HG03039 (cell line): Measurements from ENCODE around the gene NTRK3.
"Not testable (repeated sequence)": the region's sequence is repeated elsewhere in the genome, so short reads cannot be mapped to it uniquely, and the experiment has no call there.

Experiments used
- ATAC-seq: cut with Tn5 transposase; IDR thresholded peaks from one replicate; pipeline ENCODE4 v1.9.1; 2021; ENCODE audit warnings: mild to moderate bottlenecking, moderate library complexity; ENCODE audit not compliant: unreplicated experiment

NTRK3 gene

DNA sequence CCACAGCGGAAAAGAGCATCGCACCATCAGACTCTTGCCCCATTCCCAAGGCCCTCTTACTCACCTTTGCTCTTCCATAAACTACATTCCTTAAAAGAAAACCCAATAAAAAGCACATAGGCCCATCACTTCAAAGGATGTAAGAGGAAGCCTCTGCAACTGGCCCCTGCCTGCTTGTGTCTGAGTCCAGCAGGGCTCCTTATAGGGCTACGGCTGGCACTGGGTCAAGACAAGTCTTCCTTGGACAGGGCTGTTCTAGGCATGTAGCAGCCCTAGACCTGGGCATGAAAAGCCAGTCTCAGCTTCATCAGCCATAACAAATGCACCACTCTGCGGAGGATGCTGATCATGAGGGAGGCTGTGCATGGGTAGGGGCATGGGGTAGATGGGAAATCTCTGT lies 218.3 kb downstream of the NTRK3 start:
- ATAC-seq = no peak

DNA sequence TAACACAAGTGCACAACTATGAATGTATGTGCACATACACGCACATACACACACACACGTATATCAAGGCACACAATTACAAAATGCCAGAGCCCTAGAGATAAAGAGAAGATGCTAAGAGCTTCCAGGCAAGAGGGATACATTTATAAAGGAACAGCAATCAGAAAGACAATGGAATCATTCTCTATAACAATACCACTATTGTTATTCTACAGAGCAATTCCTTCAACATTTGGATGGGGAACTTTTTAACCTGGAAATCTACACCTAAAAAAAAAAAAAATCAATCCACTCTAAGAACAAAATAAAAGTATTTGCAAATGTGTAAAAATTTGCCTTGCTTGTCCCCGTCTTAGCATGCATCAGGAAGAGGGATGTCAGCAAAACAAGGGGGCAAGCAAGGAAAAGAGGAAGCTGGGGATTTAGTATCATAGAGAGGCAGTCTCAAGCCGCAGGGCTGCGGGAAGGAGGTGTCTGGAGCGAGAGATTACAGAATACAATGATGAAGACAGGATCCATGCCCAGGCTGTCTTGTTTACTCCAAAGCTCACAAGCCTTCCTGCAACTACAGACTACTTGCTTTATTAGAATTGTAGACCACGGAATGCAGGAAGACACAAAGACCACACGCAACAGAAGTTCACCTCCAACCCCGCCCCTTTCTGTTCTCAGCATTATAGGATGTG lies 220.2 kb downstream of the NTRK3 start:
- ATAC-seq = no peak

DNA sequence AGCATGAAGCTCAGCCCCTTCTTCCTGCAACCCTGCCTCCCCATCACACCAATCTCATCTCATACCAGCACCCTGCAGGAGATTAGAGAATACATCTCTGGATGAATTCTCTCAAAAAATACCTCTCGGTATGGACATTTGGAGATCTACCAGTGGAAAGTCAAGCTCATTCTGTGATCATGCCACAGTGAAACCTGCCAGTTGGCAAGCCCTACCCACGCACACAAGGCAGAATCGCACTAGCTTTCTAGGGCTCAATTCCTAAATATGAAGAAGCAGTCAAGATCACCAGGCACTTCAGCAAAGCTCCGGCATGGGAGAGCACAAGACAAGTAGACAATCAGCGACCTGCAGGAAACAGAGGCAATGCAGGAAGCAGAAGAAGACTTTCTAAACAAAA lies 221.2 kb downstream of the NTRK3 start:
- no peak for ATAC-seq

DNA sequence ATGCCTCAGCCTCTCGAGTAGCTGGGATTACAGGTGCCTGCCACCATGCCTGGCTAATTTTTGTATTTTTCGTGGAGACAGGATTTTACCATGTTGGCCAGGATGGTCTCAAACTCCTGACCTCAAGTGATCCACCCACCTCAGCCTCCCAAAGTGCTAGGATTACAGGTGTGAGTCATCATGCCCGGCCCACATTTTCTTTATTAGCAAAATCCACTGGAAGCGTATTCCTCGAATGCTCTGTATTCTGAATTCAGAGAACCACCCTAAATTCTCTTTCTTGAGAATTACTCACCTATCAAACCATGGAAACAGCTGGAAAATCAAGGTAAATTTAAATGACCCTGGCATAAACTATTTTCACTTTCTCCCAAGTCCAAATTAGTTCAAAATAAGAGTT lies 223.1 kb downstream of the NTRK3 start:
- not testable (repeated sequence) for ATAC-seq

DNA sequence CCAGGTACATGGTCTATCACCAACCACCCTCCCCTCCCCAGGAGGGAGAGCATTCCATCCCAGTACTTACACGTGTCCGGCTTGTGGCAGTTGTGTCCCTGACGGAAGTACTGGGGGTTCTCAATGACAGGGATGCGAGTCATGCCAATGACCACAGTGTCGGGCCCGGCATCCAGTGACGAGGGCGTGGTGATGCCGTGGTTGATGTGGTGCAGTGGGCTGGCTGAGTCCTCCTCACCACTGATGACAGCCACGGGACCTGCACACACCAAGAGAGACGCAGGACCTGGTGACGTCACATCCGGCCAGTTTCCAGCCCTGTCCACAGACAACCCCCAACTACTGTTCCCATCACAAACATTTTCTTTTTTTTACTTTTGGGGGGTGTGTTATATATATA lies 223.8 kb downstream of the NTRK3 start:
- no peak for ATAC-seq

DNA sequence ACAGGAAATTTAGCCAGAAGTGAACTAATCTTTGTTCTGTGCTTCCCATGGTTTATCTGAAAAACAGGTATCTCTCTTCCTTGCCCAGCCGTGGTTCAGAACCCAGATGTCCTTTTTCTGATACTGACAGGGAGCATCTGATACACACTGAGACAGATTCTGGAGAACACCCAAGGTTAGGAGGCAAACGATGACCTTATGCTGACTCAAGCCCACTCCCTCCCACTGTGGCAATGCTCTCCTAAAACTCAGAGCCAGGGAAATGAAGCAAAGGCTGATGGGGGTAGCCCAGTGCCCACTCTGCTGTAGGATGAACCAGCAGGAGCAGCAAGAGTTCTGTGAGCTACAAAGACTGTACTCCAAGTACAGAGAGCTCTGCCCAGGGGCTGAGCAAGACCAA lies 225.1 kb downstream of the NTRK3 start:
- ATAC-seq = no peak

DNA sequence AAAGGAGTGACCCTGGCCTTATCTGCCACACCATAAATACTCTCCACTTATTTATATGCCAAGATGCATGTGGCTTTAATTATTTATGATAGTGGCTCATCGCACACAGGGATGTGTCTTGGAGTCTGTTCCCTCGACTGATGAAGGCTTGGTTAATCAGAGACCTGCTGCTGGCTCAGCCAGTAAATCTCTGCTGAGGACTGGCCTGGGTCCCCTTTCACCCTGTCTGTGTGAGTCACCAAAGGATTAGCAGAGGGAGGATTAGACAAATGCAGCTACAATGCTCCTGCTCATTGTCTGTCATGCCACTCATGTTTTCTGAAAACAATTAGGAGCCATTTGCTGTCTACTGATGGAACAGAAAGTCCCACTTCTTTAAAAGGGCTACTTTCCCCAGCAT lies 226.8 kb downstream of the NTRK3 start:
- no peak for ATAC-seq

DNA sequence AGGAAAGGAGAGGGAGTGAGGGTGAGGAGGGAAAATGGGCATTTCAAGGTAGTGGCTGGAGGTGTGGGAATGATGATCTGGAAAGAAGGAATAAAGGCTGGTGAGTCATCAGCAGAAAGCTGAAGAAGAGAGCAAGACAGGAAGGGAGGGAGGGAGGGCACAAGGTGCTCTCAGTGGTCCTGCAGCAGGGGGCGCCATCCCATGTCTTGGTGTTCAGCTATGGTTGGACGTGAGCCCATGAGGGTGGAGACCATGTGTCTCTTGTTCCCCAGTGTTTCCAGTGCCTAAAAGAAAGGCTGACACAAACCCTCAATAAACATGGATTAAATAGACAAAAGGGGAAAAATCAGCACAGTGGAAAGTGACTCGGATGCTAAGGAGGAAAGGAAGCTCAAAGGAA lies 228.5 kb downstream of the NTRK3 start:
- no peak for ATAC-seq

DNA sequence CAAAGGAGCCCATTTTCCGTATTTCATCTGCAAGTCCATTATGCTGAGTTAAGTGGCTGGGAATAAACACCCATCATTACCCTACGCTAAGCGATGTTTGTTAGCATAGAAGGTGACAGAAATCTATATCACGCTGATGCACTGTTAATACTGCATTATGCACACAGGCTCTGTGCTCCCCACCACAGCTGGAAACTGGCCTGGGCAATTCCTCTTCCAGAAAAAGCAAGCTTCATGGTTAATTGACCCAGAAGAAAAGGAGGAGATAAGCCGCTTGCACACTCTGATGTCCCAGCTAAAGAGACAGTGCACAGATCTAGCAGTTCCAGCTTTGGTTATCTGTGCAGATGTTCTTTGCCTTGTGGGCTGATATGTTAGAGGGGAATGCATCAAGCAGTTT lies 232.6 kb downstream of the NTRK3 start:
- ATAC-seq = no peak

DNA sequence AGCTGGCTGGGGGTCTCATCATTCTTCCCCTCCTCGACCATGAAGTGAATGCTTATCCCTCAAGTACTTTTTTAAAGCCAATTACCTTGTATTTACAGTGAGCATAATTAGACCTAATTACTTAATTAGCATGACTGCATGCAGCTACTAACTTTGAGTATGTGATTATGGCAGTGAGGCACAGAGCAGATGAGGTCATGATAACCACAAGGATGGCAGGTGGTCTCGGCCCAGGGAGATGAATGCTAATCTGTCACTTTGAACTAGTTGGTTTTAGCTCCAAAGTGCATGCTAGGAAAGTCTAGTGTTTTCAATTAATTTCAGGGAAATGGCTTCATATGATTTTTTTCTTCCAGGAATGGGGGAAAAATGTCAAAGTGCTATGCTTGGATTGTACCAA lies 233.8 kb downstream of the NTRK3 start:
- no peak for ATAC-seq

DNA sequence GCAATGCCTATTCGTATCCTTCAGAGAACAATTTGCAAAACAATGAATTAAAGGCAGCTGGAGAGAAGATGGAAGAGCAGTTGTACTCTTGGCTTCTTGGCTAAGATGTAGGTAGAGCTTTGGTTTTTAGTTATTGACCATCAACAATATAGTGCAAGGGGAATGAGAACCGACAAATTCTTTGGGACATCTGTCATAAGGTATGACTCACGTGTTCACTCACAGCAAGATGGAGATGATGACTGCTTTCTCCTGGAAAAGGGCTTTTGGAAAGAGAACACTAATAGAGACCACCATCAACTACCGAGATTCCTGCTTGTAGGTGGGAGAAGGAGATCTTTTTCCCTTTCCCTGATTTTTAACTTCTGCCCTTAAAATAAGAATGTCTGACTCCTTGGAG lies 234.9 kb downstream of the NTRK3 start:
- ATAC-seq = no peak

DNA sequence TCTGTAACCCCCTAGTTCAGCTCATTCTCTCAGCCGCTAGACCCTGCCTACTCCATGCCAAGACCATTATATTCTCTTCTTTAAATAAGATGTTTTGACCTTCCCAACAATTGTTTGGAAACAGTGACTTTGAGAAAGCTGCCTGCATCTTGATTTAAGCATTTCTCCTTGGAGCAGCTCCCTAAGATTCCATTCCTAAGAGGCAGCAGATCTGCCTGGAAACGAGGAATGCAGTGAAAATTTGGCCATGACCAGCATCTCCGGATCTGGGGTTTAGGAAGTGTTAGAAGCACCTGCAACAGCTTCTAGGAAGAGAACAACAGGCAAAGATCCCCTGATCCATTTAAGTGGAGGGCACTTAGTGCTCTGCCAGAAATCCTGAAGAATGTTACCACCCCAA lies 235.7 kb downstream of the NTRK3 start:
- no peak for ATAC-seq

DNA sequence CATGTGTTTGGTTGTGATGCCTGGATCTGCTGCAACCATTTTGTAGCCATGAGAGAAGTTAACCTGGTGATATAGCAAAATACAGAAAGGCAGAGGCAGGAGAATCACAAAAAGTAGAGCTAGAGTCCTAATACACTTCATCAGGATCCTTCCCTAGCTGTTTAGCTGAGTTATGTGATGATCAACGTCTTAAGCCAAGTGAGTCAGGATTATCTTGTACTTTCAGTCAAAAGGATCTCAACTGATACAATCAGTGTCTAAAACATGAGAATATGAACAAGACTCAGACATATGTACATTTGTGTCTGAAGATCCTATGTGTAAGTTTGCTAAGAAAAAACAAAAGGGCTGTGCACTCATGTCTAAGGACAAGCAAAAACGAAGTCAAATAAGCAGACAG lies 236.9 kb downstream of the NTRK3 start:
- no peak for ATAC-seq

DNA sequence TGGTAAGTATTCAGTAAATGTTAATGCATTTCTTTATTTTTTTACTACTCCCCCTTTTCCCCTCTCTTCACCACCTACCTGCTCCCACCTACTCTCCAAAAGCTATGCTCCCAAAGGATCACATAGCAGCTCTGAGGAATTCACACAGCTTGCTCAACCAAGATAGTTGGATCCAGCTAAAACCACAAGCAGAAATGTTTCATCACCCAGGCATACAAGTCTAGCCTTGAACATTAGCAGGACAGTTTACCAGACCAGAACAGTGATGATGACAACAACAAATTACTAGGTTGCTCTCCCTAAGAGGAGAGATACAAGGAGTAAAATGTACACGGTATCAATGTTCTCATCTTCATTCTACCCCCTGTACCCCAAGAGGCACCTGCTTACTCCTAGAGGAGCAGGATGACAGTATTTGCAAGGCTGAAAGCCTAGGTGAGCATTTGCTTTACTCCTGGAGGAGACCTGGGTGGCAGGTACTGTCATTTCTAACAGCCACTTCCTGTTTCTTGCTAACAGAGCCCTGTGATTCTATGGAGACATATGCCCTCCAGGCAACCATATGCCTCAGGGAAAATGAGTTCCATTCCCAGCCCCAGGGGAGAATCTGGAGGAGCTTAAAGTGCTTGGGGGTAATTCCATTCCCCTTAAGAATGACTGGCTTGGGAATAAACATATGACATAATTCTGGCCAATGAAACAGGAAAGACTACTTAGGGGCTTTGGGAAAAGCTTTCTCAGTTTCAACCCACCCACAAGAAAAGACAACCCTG lies 237.5 kb downstream of the NTRK3 start:
- ATAC-seq = no peak

DNA sequence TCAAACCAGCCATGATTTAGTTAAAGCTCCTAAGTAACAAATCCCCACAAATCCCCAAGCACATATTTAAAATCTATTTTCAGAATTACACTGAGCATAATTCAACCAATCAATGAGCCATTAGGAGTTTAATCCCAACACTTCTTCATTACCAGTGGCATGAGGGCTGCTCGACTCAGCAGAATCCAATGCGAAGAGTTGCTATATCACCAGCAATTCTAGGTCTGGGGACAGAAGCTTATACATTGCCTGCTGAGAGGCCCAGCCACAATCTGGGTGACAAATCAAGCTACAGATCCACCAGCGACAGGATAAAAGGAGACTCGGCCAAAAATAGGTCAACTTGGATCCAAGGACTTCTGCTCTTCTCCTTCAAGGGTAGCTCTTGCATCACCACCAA lies 238.8 kb downstream of the NTRK3 start:
- ATAC-seq = no peak

DNA sequence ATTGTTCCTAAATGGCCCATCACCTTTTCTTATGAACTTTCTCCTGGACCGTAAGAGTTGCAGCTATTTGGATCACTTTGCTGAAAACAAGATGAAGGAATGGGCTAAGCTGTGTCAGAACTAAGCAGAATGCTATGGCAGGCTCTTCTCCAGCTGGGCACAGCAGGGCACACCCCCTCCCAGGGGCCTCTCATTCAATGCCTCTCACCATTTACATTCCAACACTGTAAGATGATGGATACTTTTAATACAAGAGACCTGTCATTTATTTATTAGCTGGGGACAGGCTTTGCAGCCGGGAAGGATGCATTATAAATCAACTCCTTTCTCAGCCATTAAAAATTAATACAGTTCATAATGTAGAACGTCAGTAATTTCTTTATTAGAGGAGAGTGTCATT lies 240.1 kb downstream of the NTRK3 start:
- ATAC-seq = no peak

DNA sequence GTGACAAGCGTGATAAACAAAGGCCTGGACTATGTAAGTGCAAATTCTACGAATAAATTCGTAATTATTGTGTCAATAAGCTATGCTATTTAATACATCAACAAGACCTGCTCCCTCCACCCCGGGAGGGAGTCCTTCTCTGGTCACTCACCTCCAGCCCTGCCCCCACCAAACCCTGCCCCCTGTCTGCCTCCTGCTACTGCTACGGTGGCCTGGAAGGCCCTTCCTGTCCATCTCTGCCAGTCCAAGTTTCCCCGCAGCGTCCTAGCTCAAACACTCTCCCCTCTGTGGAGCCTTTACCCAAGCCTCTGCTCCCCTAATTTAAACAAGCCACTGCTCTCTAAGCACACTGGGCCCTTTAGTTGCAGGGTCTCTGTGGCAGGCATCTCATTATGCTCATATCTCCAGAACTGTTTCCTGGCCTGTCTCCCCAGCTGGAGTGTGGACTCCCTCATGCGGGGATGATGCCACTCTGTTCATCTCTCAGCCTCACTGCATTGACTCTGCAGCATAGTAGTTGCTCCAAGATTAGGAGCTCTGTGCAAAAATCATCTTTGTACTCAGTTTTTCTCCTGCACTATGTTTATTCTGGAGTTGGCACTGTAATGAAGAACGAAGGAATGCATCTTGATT lies 241.2 kb downstream of the NTRK3 start:
- no peak for ATAC-seq

DNA sequence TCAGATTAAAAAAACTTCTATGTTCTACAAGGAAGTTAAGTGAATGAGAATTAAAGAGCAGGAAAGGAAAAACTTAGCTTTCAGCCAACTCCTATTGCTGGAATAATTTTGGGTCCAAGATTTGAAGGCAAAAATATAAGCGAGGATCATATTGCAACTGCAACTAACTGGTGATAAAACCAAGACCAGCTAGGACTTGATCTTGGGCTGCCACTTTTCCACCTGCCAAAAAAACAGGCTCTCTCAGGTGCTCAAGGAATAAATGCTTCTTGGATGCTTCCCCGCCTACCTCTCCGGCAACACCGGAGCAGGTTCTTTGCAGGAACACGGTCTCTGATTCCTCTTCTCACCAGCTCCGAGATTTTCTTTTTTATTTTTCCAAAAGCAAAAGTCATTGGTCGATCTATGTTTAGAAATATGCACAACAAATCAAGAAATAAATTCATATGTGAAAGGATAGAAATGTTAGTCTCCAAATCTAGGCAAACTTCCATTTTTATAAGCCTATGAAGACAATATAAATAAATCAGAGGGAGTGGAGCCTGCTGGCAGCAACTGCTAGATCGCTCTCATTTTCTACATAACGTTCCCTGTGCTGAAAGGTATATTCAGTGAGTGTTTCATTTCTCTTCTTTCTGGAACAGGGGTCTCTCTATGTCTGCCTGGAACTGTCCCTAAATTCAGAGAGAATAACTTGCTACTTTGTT lies 241.9 kb downstream of the NTRK3 start:
- no peak for ATAC-seq

DNA sequence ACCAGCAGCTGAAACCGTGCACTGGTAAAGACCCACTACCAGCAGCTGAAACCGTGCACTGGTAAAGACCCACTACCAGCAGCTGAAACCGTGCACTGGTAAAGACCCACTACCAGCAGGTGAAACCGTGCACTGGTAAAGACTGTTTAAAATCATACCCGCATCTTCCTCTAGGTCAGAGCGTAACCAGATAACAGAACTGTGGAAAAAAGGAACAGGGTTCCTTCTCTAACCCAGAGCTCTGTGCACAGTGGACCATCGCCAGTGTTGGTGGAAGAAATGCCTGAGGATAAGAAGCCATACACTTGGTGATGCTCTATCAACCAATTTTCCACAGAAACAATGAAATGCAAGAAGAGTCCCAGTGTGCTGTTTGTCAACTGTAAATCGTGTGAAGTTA lies 243.4 kb downstream of the NTRK3 start:
- ATAC-seq = no peak

DNA sequence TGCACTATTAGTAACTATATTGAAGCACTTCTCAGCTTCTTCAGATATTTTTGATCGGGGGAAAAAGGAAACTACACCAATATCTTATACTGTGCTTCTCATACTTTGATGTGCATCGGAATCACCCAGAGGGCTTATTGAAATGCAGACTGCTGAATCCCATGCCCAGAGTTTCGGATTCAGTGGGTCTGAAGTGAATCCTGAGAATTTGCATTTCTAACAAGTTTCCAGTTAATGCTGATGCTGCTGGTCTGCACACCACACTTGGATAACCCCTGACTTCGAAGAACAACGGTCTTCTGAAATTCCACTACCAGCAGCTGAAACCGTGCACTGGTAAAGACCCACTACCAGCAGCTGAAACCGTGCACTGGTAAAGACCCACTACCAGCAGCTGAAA lies 243.9 kb downstream of the NTRK3 start:
- no peak for ATAC-seq

DNA sequence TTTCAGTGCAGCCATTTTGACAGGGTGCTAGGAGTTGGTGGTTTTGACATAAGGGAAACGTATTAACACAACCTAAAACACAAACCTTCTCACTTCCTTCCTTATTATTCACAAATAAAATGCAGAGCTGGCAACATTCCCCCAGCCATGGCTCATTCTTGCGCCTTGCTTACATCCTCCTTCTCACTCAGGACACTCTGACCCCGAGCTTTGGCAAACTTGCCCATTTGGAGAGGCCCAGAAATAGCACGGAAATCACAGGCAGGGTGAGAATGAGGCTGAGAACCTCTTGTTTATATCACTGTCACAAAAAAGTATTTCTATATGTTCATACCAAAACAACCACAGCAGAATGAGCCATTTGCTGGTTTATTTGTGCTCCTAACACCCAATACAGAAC lies 244.3 kb downstream of the NTRK3 start:
- no peak for ATAC-seq

DNA sequence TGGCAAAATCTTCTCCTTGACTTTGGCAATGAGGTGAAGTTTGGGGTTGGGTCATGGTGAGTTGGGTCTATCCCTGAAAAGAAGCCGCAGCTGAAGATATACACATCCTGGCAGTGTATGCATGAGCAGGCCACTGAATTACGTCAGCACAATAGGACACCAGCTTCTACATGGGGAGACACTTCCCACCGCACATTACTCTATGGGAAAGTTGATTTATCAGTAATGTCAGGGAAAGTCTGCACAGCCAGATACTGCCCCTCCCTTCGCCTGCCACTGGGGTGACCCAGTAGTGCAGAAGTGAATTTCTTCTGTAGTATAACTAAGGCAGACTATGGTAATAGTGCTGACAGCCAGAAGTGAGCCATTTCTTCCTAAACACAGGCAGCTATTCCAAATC lies 245.0 kb downstream of the NTRK3 start:
- no peak for ATAC-seq
